Stimulated activated CD8-positive, alpha-beta memory T cell treated with anti-CD3 and anti-CD28 coated beads, Interleukin-7, amount 100 ng/mL, for 48 hours (primary cell): ENCODE data around the gene ZFP36.
A peak's percentile ranks its signal among the peaks of the same experiment; 100 is the strongest.
"Not testable (repeated sequence)": the region's sequence is repeated elsewhere in the genome, so short reads cannot be mapped to it uniquely, and the experiment has no call there.

ENCODE experiments used
- DNase-seq, 2 donors: peaks; one replicate each; pipeline ENCODE4 v3.0.0-alpha.2; 2020; ENCODE audit warnings: low read depth in 1 of 2; ENCODE audit errors: extremely low read depth in 1 of 2

Gene ZFP36

GRCh38 chr19:39438270-39438934, 31.8 kb downstream of the ZFP36 start:
- no peak for DNase-seq

- DNase-seq, result no peak
These were observed 38.0 kb downstream of the ZFP36 start for GRCh38 chr19:39444598-39445195.

- peak; percentile 92 to 98 for DNase-seq
These were observed 38.8 kb downstream of the ZFP36 start, which contains the start of gene SUPT5H for GRCh38 chr19:39445196-39446111. TSS of gene SUPT5H (plus strand) at chr19:39445582. CDS start at chr19:39445891, 309 bp downstream.

- DNase-seq, result no peak
These were observed 39.9 kb downstream of the ZFP36 start for GRCh38 chr19:39446365-39447084.

- no peak for DNase-seq
These were observed 41.6 kb downstream of the ZFP36 start for GRCh38 chr19:39448271-39448670.

- DNase-seq, result no peak
These were observed 42.6 kb downstream of the ZFP36 start for GRCh38 chr19:39449116-39449797.

GRCh38 chr19:39451257-39451656, 44.6 kb downstream of the ZFP36 start:
- DNase-seq, result not testable (repeated sequence)
